IMR-90 (cell line): ENCODE measurements around the gene CPNE4.

Source experiments
- CEBPB ChIP-seq: IDR thresholded peaks from 2 replicates; pipeline ENCODE4 v1.6.1; 2012; ENCODE audit warnings: low read depth, low read length, improper control_type of control experiment
- CHD1 ChIP-seq: IDR thresholded peaks from 2 replicates; pipeline ENCODE4 v1.6.1; 2012; ENCODE audit warnings: low read depth, low read length, improper control_type of control experiment
- POLR2A ChIP-seq: IDR thresholded peaks from 2 replicates; pipeline ENCODE4 v1.6.1; 2012; ENCODE audit warnings: mild to moderate bottlenecking, low read depth, low read length
- RCOR1 ChIP-seq: IDR thresholded peaks from 2 replicates; pipeline ENCODE4 v1.6.1; 2012; ENCODE audit warnings: mild to moderate bottlenecking, low read length, improper control_type of control experiment; ENCODE audit not compliant: insufficient replicate concordance
- SMC3 ChIP-seq: fragments of 150-350 bp; IDR thresholded peaks from 2 replicates; pipeline ENCODE4 v1.6.1; 2016; ENCODE audit warnings: low read depth, mild to moderate bottlenecking, antibody characterized with exemption, low read length, moderate library complexity
- TF ChIP-seq, protein P1 (sequence below): conservative IDR thresholded peaks from 2 replicates; pipeline ENCODE4 v1.5.1; 2012; ENCODE audit warnings: mild to moderate bottlenecking, low read depth, low read length, improper control_type of control experiment
- TF ChIP-seq, protein P2 (sequence below): fragments of 150-350 bp; IDR thresholded peaks from 2 replicates; pipeline ENCODE4 v1.6.1; 2016; ENCODE audit warnings: low read depth, mild to moderate bottlenecking, low read length, moderate library complexity, borderline replicate concordance

DNA sequence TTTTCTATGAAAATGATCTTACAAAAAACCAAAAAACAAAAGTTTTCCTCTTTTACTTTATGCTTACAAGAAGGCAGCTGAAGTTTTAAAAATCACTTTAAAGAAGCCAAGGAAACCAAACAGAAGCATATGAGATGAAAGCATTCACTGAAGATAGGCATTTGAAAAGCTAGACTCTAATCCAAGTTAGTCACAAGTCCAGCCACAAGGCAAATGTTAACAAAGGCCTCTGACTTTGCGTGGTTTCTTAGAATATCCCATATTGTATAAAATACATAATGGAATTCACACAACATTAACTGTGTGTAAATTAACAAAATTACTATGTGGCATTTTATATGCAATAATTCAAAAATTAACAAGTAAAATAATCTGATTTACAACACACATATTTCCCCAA lies 549.7 kb downstream of the CPNE4 start:
- TF ChIP-seq, protein P1, sequence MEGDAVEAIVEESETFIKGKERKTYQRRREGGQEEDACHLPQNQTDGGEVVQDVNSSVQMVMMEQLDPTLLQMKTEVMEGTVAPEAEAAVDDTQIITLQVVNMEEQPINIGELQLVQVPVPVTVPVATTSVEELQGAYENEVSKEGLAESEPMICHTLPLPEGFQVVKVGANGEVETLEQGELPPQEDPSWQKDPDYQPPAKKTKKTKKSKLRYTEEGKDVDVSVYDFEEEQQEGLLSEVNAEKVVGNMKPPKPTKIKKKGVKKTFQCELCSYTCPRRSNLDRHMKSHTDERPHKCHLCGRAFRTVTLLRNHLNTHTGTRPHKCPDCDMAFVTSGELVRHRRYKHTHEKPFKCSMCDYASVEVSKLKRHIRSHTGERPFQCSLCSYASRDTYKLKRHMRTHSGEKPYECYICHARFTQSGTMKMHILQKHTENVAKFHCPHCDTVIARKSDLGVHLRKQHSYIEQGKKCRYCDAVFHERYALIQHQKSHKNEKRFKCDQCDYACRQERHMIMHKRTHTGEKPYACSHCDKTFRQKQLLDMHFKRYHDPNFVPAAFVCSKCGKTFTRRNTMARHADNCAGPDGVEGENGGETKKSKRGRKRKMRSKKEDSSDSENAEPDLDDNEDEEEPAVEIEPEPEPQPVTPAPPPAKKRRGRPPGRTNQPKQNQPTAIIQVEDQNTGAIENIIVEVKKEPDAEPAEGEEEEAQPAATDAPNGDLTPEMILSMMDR: no peak
- no peak for TF ChIP-seq RCOR1
- TF ChIP-seq CEBPB: no peak
- TF ChIP-seq CHD1: no peak
- TF ChIP-seq POLR2A: no peak
- TF ChIP-seq SMC3: no peak
- TF ChIP-seq, protein P2, sequence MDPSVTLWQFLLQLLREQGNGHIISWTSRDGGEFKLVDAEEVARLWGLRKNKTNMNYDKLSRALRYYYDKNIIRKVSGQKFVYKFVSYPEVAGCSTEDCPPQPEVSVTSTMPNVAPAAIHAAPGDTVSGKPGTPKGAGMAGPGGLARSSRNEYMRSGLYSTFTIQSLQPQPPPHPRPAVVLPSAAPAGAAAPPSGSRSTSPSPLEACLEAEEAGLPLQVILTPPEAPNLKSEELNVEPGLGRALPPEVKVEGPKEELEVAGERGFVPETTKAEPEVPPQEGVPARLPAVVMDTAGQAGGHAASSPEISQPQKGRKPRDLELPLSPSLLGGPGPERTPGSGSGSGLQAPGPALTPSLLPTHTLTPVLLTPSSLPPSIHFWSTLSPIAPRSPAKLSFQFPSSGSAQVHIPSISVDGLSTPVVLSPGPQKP: no peak
